HCT116 (cell line): ENCODE data around the gene PYGL.

Experiments
- EZH2phosphoT487 ChIP-seq: fragments of 200-600 bp; IDR thresholded peaks from 2 replicates; pipeline ENCODE4 v1.6.1; 2018; ENCODE audit warnings: antibody characterized with exemption, borderline replicate concordance
- POLR2A ChIP-seq: IDR thresholded peaks from 2 replicates; pipeline ENCODE4 v1.7.0; 2011; ENCODE audit warnings: borderline replicate concordance; ENCODE audit not compliant: insufficient read depth, insufficient read length; ENCODE audit errors: extremely low read depth
- TF ChIP-seq, protein P1 (sequence below), 3 experiments: fragments of 200-600 bp in 1 of 3; sonication (generic) in 1 of 3; IDR thresholded peaks in 2 of 3; conservative IDR thresholded peaks in 1 of 3; 2 replicates each; pipeline ENCODE4 v1.5.1; 2012 to 2017; ENCODE audit warnings: low read depth in 2 of 3, low read length in 2 of 3, antibody characterized with exemption in 1 of 3, borderline replicate concordance in 1 of 3, control low read depth in 1 of 3, mild to moderate bottlenecking in 1 of 3, mixed read lengths in 1 of 3, mixed run types in 1 of 3, moderate library complexity in 1 of 3; ENCODE audit not compliant: insufficient read depth in 1 of 3

DNA sequence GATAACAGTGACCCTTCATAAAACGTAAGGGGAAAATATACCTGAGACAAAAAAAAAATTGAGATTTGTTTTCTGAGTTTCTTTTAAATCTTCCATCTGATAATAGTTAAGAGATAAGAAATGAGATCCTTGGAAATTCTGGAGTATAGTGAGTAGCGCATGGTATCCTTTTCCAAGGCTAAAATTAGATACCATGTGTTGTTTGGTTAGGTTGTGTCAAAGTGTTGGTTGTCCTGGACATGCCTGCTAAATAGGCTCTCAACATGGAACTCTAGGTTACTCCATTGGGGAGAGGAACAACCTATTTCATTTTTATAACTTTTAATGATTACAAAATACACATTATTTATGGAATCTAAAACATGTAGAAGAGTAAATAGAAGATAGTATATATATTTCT is 14.8 kb downstream of the PYGL start:
- TF ChIP-seq EZH2phosphoT487: no peak
- TF ChIP-seq, protein P1, sequence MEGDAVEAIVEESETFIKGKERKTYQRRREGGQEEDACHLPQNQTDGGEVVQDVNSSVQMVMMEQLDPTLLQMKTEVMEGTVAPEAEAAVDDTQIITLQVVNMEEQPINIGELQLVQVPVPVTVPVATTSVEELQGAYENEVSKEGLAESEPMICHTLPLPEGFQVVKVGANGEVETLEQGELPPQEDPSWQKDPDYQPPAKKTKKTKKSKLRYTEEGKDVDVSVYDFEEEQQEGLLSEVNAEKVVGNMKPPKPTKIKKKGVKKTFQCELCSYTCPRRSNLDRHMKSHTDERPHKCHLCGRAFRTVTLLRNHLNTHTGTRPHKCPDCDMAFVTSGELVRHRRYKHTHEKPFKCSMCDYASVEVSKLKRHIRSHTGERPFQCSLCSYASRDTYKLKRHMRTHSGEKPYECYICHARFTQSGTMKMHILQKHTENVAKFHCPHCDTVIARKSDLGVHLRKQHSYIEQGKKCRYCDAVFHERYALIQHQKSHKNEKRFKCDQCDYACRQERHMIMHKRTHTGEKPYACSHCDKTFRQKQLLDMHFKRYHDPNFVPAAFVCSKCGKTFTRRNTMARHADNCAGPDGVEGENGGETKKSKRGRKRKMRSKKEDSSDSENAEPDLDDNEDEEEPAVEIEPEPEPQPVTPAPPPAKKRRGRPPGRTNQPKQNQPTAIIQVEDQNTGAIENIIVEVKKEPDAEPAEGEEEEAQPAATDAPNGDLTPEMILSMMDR (IDR thresholded peaks at IDR 0.05 in 2 of 3, conservative IDR thresholded peaks at IDR 0.05 in 1 of 3; ENCODE audit: borderline replicate concordance in 1 of 3, insufficient read depth in 1 of 3, low read depth in 2 of 3, low read length in 2 of 3): no peak
- no peak for TF ChIP-seq POLR2A
